HepG2 (cell line): ENCODE data around the gene PHACTR1.

Source experiments
- BCLAF1 ChIP-seq: fragments of 450-650 bp; IDR thresholded peaks from 2 replicates; pipeline ENCODE4 v1.6.1; 2017; ENCODE audit warnings: mild to moderate bottlenecking
- BRCA1 ChIP-seq: sonication (generic); formaldehyde crosslinking; IDR thresholded peaks from 2 replicates; pipeline ENCODE4 v1.4.0; 2020; ENCODE audit warnings: missing genetic modification reagents
- CTCF ChIP-seq: sonication (generic); formaldehyde crosslinking; IDR thresholded peaks from 2 replicates; pipeline ENCODE4 v1.5.0; 2020; ENCODE audit warnings: mild to moderate bottlenecking, missing genetic modification reagents, moderate library complexity
- EED ChIP-seq: sonication (generic); formaldehyde crosslinking; IDR thresholded peaks from 2 replicates; pipeline ENCODE4 v1.5.0; 2020; ENCODE audit warnings: mild to moderate bottlenecking, missing genetic modification reagents
- FOXO4 ChIP-seq: sonication (generic); formaldehyde crosslinking; conservative IDR thresholded peaks from 2 replicates; pipeline ENCODE4 v1.8.1; 2023; ENCODE audit warnings: missing genetic modification reagents
- HDAC2 ChIP-seq: sonication (generic); formaldehyde crosslinking; IDR thresholded peaks from 2 replicates; pipeline ENCODE4 v1.4.0; 2020; ENCODE audit warnings: missing genetic modification reagents
- JDP2 ChIP-seq: sonication (generic); formaldehyde crosslinking; IDR thresholded peaks from 2 replicates; pipeline ENCODE4 v1.8.1; 2022; ENCODE audit warnings: missing genetic modification reagents, borderline replicate concordance
- ZMYM2 ChIP-seq: sonication (generic); formaldehyde crosslinking; IDR thresholded peaks from 2 replicates; pipeline ENCODE4 v1.8.0; 2022; ENCODE audit warnings: mild to moderate bottlenecking, missing genetic modification reagents
- ZNF407 ChIP-seq: sonication (generic); formaldehyde crosslinking; IDR thresholded peaks from one replicate; pipeline ENCODE4 v1.5.1; 2020; ENCODE audit warnings: mild to moderate bottlenecking, missing genetic modification reagents; ENCODE audit errors: not compliant biosample characterization
- ZNF550 ChIP-seq: sonication (generic); formaldehyde crosslinking; IDR thresholded peaks from 2 replicates; pipeline ENCODE4 v1.4.0; 2020; ENCODE audit warnings: mild to moderate bottlenecking, missing genetic modification reagents, borderline replicate concordance
- ZNF781 ChIP-seq: sonication (generic); formaldehyde crosslinking; IDR thresholded peaks from 2 replicates; pipeline ENCODE4 v1.5.1; 2020; ENCODE audit warnings: borderline replicate concordance, mild to moderate bottlenecking, missing genetic modification reagents; ENCODE audit errors: not compliant biosample characterization
- ZSCAN29 ChIP-seq: sonication (generic); formaldehyde crosslinking; conservative IDR thresholded peaks from 2 replicates; pipeline ENCODE4 v1.4.0; 2020; ENCODE audit warnings: mild to moderate bottlenecking, missing genetic modification reagents

- TF ChIP-seq ZMYM2 (CRISPR knock-in tag) (no peak), CTCF (CRISPR knock-in tag) (no peak), ZNF550 (CRISPR knock-in tag) (no peak), ZSCAN29 (CRISPR knock-in tag) (no peak), BCLAF1 (no peak), BRCA1 (CRISPR knock-in tag) (no peak), FOXO4 (no peak), ZNF781 (CRISPR knock-in tag) (no peak), EED (CRISPR knock-in tag) (no peak), ZNF407 (CRISPR knock-in tag) (no peak), HDAC2 (CRISPR knock-in tag) (no peak), JDP2 (CRISPR knock-in tag) (no peak)
Measured at GRCh38 chr6:12693122-12693521, 23.4 kb upstream of the PHACTR1 start.
